Thyroid gland (tissue), 4 donors: ENCODE results near the gene ALDH9A1. TPM values are rescaled to one million over a fixed set of nuclear protein-coding genes. Genes with fewer than 3 reads are reported as not detected.

ENCODE experiments used
- DNase-seq, 2 donors: peaks; one replicate each; pipeline ENCODE4 v3.0.0-alpha.2; 2019
- H3K27ac ChIP-seq, 3 donors: fragments of 200-600 bp; sonication (generic); 1 replicate in 2 of 3; 2 replicates in 1 of 3; pipeline ENCODE4 v1.5.1; 2016 to 2019; ENCODE audit warnings: mild to moderate bottlenecking in 1 of 3, moderate library complexity in 1 of 3
- H3K27me3 ChIP-seq: fragments of 200-600 bp; sonication (generic); one replicate; pipeline ENCODE4 v1.5.1; 2019
- H3K36me3 ChIP-seq, 2 donors: fragments of 200-600 bp; sonication (generic); one replicate each; pipeline ENCODE4 v1.5.1; 2016 to 2019
- H3K4me1 ChIP-seq, 2 donors: fragments of 200-600 bp; sonication (generic); one replicate each; pipeline ENCODE4 v1.5.1; 2017 to 2019
- H3K4me3 ChIP-seq, 3 donors: fragments of 200-600 bp; sonication (generic); replicated peaks in 1 of 3; 1 replicate in 2 of 3; 2 replicates in 1 of 3; pipeline ENCODE4 v1.5.1; 2016; ENCODE audit warnings: mild to moderate bottlenecking in 1 of 3
- H3K9me3 ChIP-seq: fragments of 200-600 bp; sonication (generic); one replicate; pipeline ENCODE4 v1.5.1; 2017
- CTCF ChIP-seq, 6 experiments: fragments of 200-600 bp in 3 of 6; fragments of 450-650 bp in 3 of 6; sonication (generic) in 3 of 6; IDR thresholded peaks; one replicate each; pipeline ENCODE4 v1.5.1; 2016 to 2019; ENCODE audit warnings: antibody characterized with exemption in 6 of 6, mild to moderate bottlenecking in 2 of 6, inconsistent platforms in 1 of 6, moderate library complexity in 1 of 6
- POLR2A ChIP-seq, 2 donors: fragments of 450-650 bp; IDR thresholded peaks; one replicate each; pipeline ENCODE4 v1.6.1; 2017; ENCODE audit warnings: antibody characterized with exemption in 2 of 2, mild to moderate bottlenecking in 2 of 2, moderate library complexity in 1 of 2
- WGBS, 2 donors: methylation state at CpG; one replicate each; pipeline ENCODE4 v1.1.5; 2017; 5-methylcytosine and 5-hydroxymethylcytosine counted together
- intact Hi-C: fragments of 100-400 bp; cut with DNase I; formaldehyde crosslinking; loops from one replicate; pipeline ENCODE4 v1.15.1; 2023
- total RNA-seq, 4 donors: library from RNA; depleted of rRNA; stranded (reverse); fragments of >200 nt; gene quantifications; one replicate each; pipeline ENCODE4 v1.2.3, GENCODE V29; 2016

Gene ALDH9A1
- total RNA-seq, 4 donors from 2014 or later = 99.7 to 348 (median 192) TPM

GRCh38 chr1:165629848-165630628 lies 68.3 kb downstream of the ALDH9A1 start:
- no peaks in the 10 kb centered on the region for H3K36me3 ChIP-seq
- peak overlapping the region in 2 of 3 donors; percentile 56 to 66 for H3K4me3 ChIP-seq
- 5 to 14% methylated on average over 8 to 26 of the region's 26 CpGs for WGBS, 2 donors
- peak overlapping the region; percentile 82 to 95 (median 92) for H3K27ac ChIP-seq
- no peaks in the 10 kb centered on the region for H3K9me3 ChIP-seq
- peaks cover 24 to 30% of the 10 kb centered on the region in 2 donors for H3K4me1 ChIP-seq
- intact Hi-C loops = loop anchor here (5.0 to 10.0 kb wide), 2 partner anchors 72 to 195 kb away; partner anchors contain the start of gene UCK2
- TF ChIP-seq POLR2A (IDR thresholded peaks at IDR 0.05) (no peak), CTCF (IDR thresholded peaks at IDR 0.05) (no peak)
- no peak for DNase-seq
- H3K27me3 ChIP-seq = no peaks in the 10 kb centered on the region

GRCh38 chr1:165629151-165629550 lies 69.2 kb downstream of the ALDH9A1 start:
- no peak overlapping the region for H3K27ac ChIP-seq
- intact Hi-C loops = loop anchor here (5.0 to 10.0 kb wide), 2 partner anchors 73 to 196 kb away; partner anchors contain the start of gene UCK2
- WGBS, 2 donors = 76 to 84% methylated on average over 3 of the region's 3 CpGs
- no peak overlapping the region for H3K4me3 ChIP-seq
- no peak for DNase-seq
- no peak for TF ChIP-seq POLR2A (IDR thresholded peaks at IDR 0.05)
- TF ChIP-seq CTCF (IDR thresholded peaks at IDR 0.05) = no peak
- no peaks in the 10 kb centered on the region for H3K36me3 ChIP-seq
- H3K27me3 ChIP-seq = no peaks in the 10 kb centered on the region
- H3K9me3 ChIP-seq = no peaks in the 10 kb centered on the region
- peaks cover 18 to 22% of the 10 kb centered on the region in 2 donors for H3K4me1 ChIP-seq

- H3K27me3 ChIP-seq = no peaks in the 10 kb centered on the region
- H3K36me3 ChIP-seq = no peaks in the 10 kb centered on the region
- H3K4me3 ChIP-seq = no peak overlapping the region
- H3K4me1 ChIP-seq = peaks cover 9 to 14% of the 10 kb centered on the region in 2 donors
- intact Hi-C loops = loop anchor here (5.0 to 10.0 kb wide), 2 partner anchors 74 to 197 kb away; partner anchors contain the start of gene UCK2
- WGBS, 2 donors = 81 to 82% methylated on average over 6 of the region's 6 CpGs
- H3K9me3 ChIP-seq = no peaks in the 10 kb centered on the region
- no peak overlapping the region for H3K27ac ChIP-seq
- DNase-seq = no peak
- TF ChIP-seq POLR2A (IDR thresholded peaks at IDR 0.05) = no peak
- no peak for TF ChIP-seq CTCF (IDR thresholded peaks at IDR 0.05)
Measured at GRCh38 chr1:165628147-165628822, 70.1 kb downstream of the ALDH9A1 start.

- intact Hi-C loops = loop anchor here (10.0 kb wide), 1 partner anchor 200 kb away; the partner anchor contains the start of gene UCK2
- Histone ChIP-seq H3K9me3 (no peaks in the 10 kb centered on the region), H3K27ac (no peak overlapping the region), H3K4me3 (no peak overlapping the region), H3K36me3 (no peaks in the 10 kb centered on the region), H3K4me1 (no peaks in the 10 kb centered on the region), H3K27me3 (no peaks in the 10 kb centered on the region)
- no peak for DNase-seq
- WGBS, 2 donors = 78 to 80% methylated on average over 4 of the region's 4 CpGs
- TF ChIP-seq POLR2A (IDR thresholded peaks at IDR 0.05) (no peak), CTCF (IDR thresholded peaks at IDR 0.05) (no peak)
Measured at GRCh38 chr1:165624441-165624840, 73.9 kb downstream of the ALDH9A1 start.
